HepG2 (cell line): Measurements from ENCODE around the gene ESF1. TPM values are rescaled to one million over a fixed set of nuclear protein-coding genes. Genes with fewer than 3 reads are reported as not detected.

Source experiments
- ARNT2 ChIP-seq: sonication (generic); formaldehyde crosslinking; IDR thresholded peaks from 2 replicates; pipeline ENCODE4 v1.8.0; 2022; ENCODE audit warnings: mild to moderate bottlenecking, low read depth, missing genetic modification reagents, moderate library complexity
- ATF7-NPFF ChIP-seq: sonication (generic); formaldehyde crosslinking; IDR thresholded peaks from 2 replicates; pipeline ENCODE4 v1.8.1; 2023; ENCODE audit warnings: mild to moderate bottlenecking, low read depth, missing genetic modification reagents, moderate library complexity
- ATM ChIP-seq: fragments of 450-650 bp; IDR thresholded peaks from 2 replicates; pipeline ENCODE4 v1.7.1; 2017; ENCODE audit warnings: mild to moderate bottlenecking, borderline replicate concordance
- FOXP1 ChIP-seq, 2 experiments: fragments of 450-650 bp in 1 of 2; IDR thresholded peaks; 2 replicates each; pipeline ENCODE4 v1.6.1; 2017 to 2018; ENCODE audit warnings: antibody characterized with exemption in 1 of 2
- GABPA ChIP-seq, 2 experiments: IDR thresholded peaks; 2 replicates each; pipeline ENCODE4 v1.6.1; 2011 to 2016; ENCODE audit warnings: low read depth in 2 of 2, low read length in 1 of 2, missing biosample characterization in 1 of 2, missing genetic modification characterization in 1 of 2
- POLR2A ChIP-seq, 2 experiments: IDR thresholded peaks; 2 replicates each; pipeline ENCODE4 v1.6.1; 2011; ENCODE audit warnings: low read depth in 2 of 2, low read length in 2 of 2, mild to moderate bottlenecking in 1 of 2, moderate library complexity in 1 of 2; ENCODE audit not compliant: insufficient read depth in 1 of 2
- TBP ChIP-seq: sonication (generic); formaldehyde crosslinking; IDR thresholded peaks from 2 replicates; pipeline ENCODE4 v1.5.0; 2020; ENCODE audit warnings: missing genetic modification reagents
- TCF12 ChIP-seq, 2 experiments: fragments of 450-650 bp in 1 of 2; sonication (generic) in 1 of 2; formaldehyde crosslinking in 1 of 2; IDR thresholded peaks; 2 replicates each; pipeline versions ENCODE4 v1.6.1 to v1.8.0; 2017 to 2022; ENCODE audit warnings: antibody characterized with exemption in 1 of 2, mild to moderate bottlenecking in 1 of 2, missing genetic modification reagents in 1 of 2, moderate library complexity in 1 of 2
- ZKSCAN8 ChIP-seq: IDR thresholded peaks from 2 replicates; pipeline ENCODE4 v1.6.1; 2016; ENCODE audit warnings: borderline replicate concordance, missing genetic modification reagents, missing compliant biosample characterization
- ZNF235 ChIP-seq: sonication (generic); formaldehyde crosslinking; IDR thresholded peaks from 2 replicates; pipeline ENCODE4 v1.8.1; 2023; ENCODE audit warnings: mild to moderate bottlenecking, missing genetic modification reagents, borderline replicate concordance
- ZNF33B ChIP-seq: sonication (generic); formaldehyde crosslinking; IDR thresholded peaks from 2 replicates; pipeline ENCODE4 v1.5.1; 2020; ENCODE audit warnings: mild to moderate bottlenecking, missing genetic modification reagents
- ZNF354B ChIP-seq: sonication (generic); formaldehyde crosslinking; IDR thresholded peaks from 2 replicates; pipeline ENCODE4 v1.8.0; 2022; ENCODE audit warnings: mild to moderate bottlenecking, missing genetic modification reagents
- ZNF44 ChIP-seq: sonication (generic); formaldehyde crosslinking; IDR thresholded peaks from 2 replicates; pipeline ENCODE4 v1.5.1; 2020; ENCODE audit warnings: mild to moderate bottlenecking, missing genetic modification reagents
- ZNF567 ChIP-seq: sonication (generic); formaldehyde crosslinking; IDR thresholded peaks from 2 replicates; pipeline ENCODE4 v1.8.1; 2023; ENCODE audit warnings: mild to moderate bottlenecking, missing genetic modification reagents, borderline replicate concordance
- ZNF572 ChIP-seq: sonication (generic); formaldehyde crosslinking; IDR thresholded peaks from 2 replicates; pipeline ENCODE4 v1.5.1; 2020; ENCODE audit warnings: mild to moderate bottlenecking, missing genetic modification reagents
- ZNF644 ChIP-seq: IDR thresholded peaks from 2 replicates; pipeline ENCODE4 v1.6.1; 2016; ENCODE audit warnings: low read depth
- ZNF792 ChIP-seq: IDR thresholded peaks from 2 replicates; pipeline ENCODE4 v1.6.1; 2016
- polyA plus RNA-seq, 8 experiments: library from polyadenylated mRNA; depleted of rRNA in 3 of 8; stranded (reverse) in 7 of 8; unstranded in 1 of 8; fragments of >200 nt; fragmentation: Illumina TruSeq in 4 of 8; extraction: Trizol in 4 of 8; gene quantifications; 2 replicates each; pipeline versions ENCODE4 v1.2.1 to v1.2.3, GENCODE V29; 2011 to 2016; ENCODE audit warnings: low read depth in 4 of 8, missing spikeins in 1 of 8, mixed read lengths in 1 of 8; ENCODE audit not compliant: insufficient read depth in 1 of 8
- total RNA-seq, 5 experiments: library from RNA; depleted of rRNA; stranded (reverse); fragments of >200 nt; fragmentation: Illumina TruSeq; extraction: Trizol; gene quantifications; 2 replicates each; pipeline ENCODE4 v1.2.3, GENCODE V29; 2016; ENCODE audit warnings: low read depth in 1 of 5
- TF ChIP-seq, protein P1 (sequence below): sonication (generic); formaldehyde crosslinking; IDR thresholded peaks from 2 replicates; pipeline ENCODE4 v1.4.0; 2020; ENCODE audit warnings: missing genetic modification reagents
- TF ChIP-seq, protein P2 (sequence below): sonication (generic); formaldehyde crosslinking; IDR thresholded peaks from 2 replicates; pipeline ENCODE4 v1.8.0; 2022; ENCODE audit warnings: missing genetic modification reagents, mild to moderate bottlenecking, moderate library complexity, borderline replicate concordance
- TF ChIP-seq, protein P3 (sequence below): sonication (generic); formaldehyde crosslinking; IDR thresholded peaks from 2 replicates; pipeline ENCODE4 v1.4.0; 2020; ENCODE audit warnings: missing genetic modification reagents
- TF ChIP-seq, protein P4 (sequence below): sonication (generic); formaldehyde crosslinking; IDR thresholded peaks from 2 replicates; pipeline ENCODE4 v1.4.0; 2020; ENCODE audit warnings: missing genetic modification reagents, borderline replicate concordance
- TF ChIP-seq, protein P5 (sequence below): sonication (generic); formaldehyde crosslinking; IDR thresholded peaks from 2 replicates; pipeline ENCODE4 v1.4.0; 2020; ENCODE audit warnings: missing genetic modification reagents
- TF ChIP-seq, protein P6 (sequence below): sonication (generic); formaldehyde crosslinking; IDR thresholded peaks from 2 replicates; pipeline ENCODE4 v1.8.0; 2022; ENCODE audit warnings: mild to moderate bottlenecking, missing genetic modification reagents

Gene ESF1
- total and polyA plus RNA-seq, 2 of the 13 experiments (the other 11 are each of a cell fraction or from before 2014, with no cell fraction given) = 7.3 to 66.9 TPM

DNA sequence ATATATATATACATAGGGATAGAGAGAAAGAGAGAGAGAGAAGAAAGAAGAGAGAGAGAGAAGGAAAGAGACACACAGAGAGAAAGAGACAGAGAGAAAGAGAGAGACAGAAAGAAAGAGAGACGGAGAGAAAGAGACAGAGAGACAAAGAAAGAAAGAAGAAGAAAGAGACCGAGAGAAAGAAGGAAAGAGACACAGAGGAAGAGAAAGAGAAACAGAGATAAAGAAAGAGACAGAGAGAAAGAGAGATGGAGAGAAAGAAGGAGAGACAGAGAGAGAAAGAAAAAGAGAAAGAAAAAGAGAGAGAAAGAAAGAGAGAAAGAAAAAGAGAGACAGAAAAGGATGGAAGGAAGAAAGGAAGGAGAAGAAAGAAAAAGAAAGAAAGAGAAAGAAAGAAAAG, 99.1 kb downstream of the ESF1 start (continued):
- no peak for TF ChIP-seq ZNF33B
- TF ChIP-seq ZNF644 (CRISPR knock-in tag) = no peak
- TF ChIP-seq, protein P1, sequence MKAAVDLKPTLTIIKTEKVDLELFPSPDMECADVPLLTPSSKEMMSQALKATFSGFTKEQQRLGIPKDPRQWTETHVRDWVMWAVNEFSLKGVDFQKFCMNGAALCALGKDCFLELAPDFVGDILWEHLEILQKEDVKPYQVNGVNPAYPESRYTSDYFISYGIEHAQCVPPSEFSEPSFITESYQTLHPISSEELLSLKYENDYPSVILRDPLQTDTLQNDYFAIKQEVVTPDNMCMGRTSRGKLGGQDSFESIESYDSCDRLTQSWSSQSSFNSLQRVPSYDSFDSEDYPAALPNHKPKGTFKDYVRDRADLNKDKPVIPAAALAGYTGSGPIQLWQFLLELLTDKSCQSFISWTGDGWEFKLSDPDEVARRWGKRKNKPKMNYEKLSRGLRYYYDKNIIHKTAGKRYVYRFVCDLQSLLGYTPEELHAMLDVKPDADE (CRISPR knock-in tag) = no peak
- no peak for TF ChIP-seq ZNF235 (CRISPR knock-in tag)
- 0 out of 2 replicates have a peak, but pooled peaks have one; percentile 26 for TF ChIP-seq ATM
- TF ChIP-seq ZNF44 (CRISPR knock-in tag) = no peak
- TF ChIP-seq, protein P2, sequence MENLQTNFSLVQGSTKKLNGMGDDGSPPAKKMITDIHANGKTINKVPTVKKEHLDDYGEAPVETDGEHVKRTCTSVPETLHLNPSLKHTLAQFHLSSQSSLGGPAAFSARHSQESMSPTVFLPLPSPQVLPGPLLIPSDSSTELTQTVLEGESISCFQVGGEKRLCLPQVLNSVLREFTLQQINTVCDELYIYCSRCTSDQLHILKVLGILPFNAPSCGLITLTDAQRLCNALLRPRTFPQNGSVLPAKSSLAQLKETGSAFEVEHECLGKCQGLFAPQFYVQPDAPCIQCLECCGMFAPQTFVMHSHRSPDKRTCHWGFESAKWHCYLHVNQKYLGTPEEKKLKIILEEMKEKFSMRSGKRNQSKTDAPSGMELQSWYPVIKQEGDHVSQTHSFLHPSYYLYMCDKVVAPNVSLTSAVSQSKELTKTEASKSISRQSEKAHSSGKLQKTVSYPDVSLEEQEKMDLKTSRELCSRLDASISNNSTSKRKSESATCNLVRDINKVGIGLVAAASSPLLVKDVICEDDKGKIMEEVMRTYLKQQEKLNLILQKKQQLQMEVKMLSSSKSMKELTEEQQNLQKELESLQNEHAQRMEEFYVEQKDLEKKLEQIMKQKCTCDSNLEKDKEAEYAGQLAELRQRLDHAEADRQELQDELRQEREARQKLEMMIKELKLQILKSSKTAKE = no peak
- no peak for TF ChIP-seq POLR2A (IDR thresholded peaks at IDR 0.05; ENCODE audit: insufficient read depth in 1 of 2, low read depth in 2 of 2, low read length in 2 of 2)
- no peak for TF ChIP-seq ARNT2 (CRISPR knock-in tag)
- TF ChIP-seq ZNF354B (CRISPR knock-in tag) = no peak
- no peak for TF ChIP-seq TBP (CRISPR knock-in tag)
- no peak for TF ChIP-seq ZNF567 (CRISPR knock-in tag)
- TF ChIP-seq, protein P3, sequence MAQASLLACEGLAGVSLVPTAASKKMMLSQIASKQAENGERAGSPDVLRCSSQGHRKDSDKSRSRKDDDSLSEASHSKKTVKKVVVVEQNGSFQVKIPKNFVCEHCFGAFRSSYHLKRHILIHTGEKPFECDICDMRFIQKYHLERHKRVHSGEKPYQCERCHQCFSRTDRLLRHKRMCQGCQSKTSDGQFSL (CRISPR knock-in tag) = no peak
- no peak for TF ChIP-seq GABPA (IDR thresholded peaks at IDR 0.05; ENCODE audit: low read depth, low read length)
- TF ChIP-seq GABPA (CRISPR knock-in tag; IDR thresholded peaks at IDR 0.05; ENCODE audit: low read depth) = no peak
- no peak for TF ChIP-seq ZNF792
- TF ChIP-seq, protein P4, sequence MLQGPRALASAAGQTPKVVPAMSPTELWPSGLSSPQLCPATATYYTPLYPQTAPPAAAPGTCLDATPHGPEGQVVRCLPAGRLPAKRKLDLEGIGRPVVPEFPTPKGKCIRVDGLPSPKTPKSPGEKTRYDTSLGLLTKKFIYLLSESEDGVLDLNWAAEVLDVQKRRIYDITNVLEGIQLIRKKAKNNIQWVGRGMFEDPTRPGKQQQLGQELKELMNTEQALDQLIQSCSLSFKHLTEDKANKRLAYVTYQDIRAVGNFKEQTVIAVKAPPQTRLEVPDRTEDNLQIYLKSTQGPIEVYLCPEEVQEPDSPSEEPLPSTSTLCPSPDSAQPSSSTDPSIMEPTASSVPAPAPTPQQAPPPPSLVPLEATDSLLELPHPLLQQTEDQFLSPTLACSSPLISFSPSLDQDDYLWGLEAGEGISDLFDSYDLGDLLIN (CRISPR knock-in tag) = no peak
- TF ChIP-seq, protein P5, sequence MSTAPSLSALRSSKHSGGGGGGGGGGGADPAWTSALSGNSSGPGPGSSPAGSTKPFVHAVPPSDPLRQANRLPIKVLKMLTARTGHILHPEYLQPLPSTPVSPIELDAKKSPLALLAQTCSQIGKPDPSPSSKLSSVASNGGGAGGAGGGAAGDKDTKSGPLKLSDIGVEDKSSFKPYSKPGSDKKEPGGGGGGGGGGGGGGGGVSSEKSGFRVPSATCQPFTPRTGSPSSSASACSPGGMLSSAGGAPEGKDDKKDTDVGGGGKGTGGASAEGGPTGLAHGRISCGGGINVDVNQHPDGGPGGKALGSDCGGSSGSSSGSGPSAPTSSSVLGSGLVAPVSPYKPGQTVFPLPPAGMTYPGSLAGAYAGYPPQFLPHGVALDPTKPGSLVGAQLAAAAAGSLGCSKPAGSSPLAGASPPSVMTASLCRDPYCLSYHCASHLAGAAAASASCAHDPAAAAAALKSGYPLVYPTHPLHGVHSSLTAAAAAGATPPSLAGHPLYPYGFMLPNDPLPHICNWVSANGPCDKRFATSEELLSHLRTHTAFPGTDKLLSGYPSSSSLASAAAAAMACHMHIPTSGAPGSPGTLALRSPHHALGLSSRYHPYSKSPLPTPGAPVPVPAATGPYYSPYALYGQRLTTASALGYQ (CRISPR knock-in tag) = no peak
- peak; percentile 16; the same call in 1 of the 2 replicates for TF ChIP-seq FOXP1 (IDR thresholded peaks at IDR 0.05)
- no peak for TF ChIP-seq FOXP1 (CRISPR knock-in tag; IDR thresholded peaks at IDR 0.05)
- TF ChIP-seq, protein P6, sequence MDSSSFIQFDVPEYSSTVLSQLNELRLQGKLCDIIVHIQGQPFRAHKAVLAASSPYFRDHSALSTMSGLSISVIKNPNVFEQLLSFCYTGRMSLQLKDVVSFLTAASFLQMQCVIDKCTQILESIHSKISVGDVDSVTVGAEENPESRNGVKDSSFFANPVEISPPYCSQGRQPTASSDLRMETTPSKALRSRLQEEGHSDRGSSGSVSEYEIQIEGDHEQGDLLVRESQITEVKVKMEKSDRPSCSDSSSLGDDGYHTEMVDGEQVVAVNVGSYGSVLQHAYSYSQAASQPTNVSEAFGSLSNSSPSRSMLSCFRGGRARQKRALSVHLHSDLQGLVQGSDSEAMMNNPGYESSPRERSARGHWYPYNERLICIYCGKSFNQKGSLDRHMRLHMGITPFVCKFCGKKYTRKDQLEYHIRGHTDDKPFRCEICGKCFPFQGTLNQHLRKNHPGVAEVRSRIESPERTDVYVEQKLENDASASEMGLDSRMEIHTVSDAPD (CRISPR knock-in tag) = no peak
- no peak for TF ChIP-seq TCF12 (IDR thresholded peaks at IDR 0.05)
- no peak for TF ChIP-seq TCF12 (CRISPR knock-in tag; IDR thresholded peaks at IDR 0.05)
- no peak for TF ChIP-seq ATF7-NPFF (CRISPR knock-in tag)
- TF ChIP-seq ZNF572 = no peak
- TF ChIP-seq ZKSCAN8 = no peak
